NT2/D1 (cell line): ENCODE measurements around the gene UBE2E1.

Source experiments
- SUZ12 ChIP-seq: IDR thresholded peaks from 2 replicates; pipeline ENCODE4 v1.6.1; 2011; ENCODE audit not compliant: insufficient read length, insufficient read depth; ENCODE audit errors: extremely low read depth
- YY1 ChIP-seq: IDR thresholded peaks from 2 replicates; pipeline ENCODE4 v1.6.1; 2011; ENCODE audit not compliant: insufficient read length, insufficient read depth
- ZNF274 ChIP-seq: IDR thresholded peaks from 2 replicates; pipeline ENCODE4 v1.6.1; 2011; ENCODE audit warnings: mild to moderate bottlenecking, low read depth, low read length

DNA sequence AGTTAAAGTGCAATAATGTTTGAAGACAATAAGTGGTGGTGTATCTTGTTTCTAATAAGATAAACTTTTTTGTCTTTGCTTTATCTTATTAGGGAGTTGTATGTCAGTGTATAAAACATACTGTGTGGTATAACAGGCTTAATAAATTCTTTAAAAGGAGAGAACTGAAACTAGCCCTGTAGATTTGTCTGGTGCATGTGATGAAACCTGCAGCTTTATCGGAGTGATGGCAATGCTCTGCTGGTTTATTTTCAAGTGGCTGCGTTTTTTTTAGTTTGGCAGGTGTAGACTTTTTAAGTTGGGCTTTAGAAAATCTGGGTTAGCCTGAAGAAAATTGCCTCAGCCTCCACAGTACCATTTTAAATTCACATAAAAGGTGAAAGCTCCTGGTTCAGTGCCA is 113.9 kb downstream of the UBE2E1 start:
- TF ChIP-seq YY1 (no peak), ZNF274 (no peak), SUZ12 (no peak)
